CD4-positive, alpha-beta memory T cell (primary cell): Measurements from ENCODE around the gene PHIP. TPM values are rescaled to one million over a fixed set of nuclear protein-coding genes. Genes with fewer than 3 reads are reported as not detected.
A peak's percentile ranks its signal among the peaks of the same experiment; 100 is the strongest.

ENCODE experiments used
- CTCF ChIA-PET: fragments of 350-600 bp; sonication (Branson Sonifier 250); formaldehyde crosslinking; loops from one replicate; lab custom pipeline; 2021; ENCODE audit warnings: inconsistent platforms; ENCODE audit not compliant: partially characterized antibody; lab: Charles Lee
- POLR2A ChIA-PET: fragments of 350-600 bp; sonication (Branson Sonifier 250); formaldehyde crosslinking; loops from one replicate; lab custom pipeline; 2021; ENCODE audit not compliant: partially characterized antibody; lab: Charles Lee
- DNase-seq, 5 donors: peaks; one replicate each; pipeline versions ENCODE4 v3.0.0 to v3.0.0-alpha.2; 2020 to 2022; ENCODE audit warnings: mixed read lengths in 1 of 5
- H3K27ac ChIP-seq: one replicate; pipeline ENCODE4 v1.7.0; 2013; ENCODE audit warnings: low read depth, low read length
- H3K27me3 ChIP-seq: 2 replicates; pipeline ENCODE4 v1.7.0; 2013; ENCODE audit warnings: mild to moderate bottlenecking, low read length, moderate library complexity; ENCODE audit not compliant: insufficient read depth
- H3K36me3 ChIP-seq: 2 replicates; pipeline ENCODE4 v1.7.0; 2013; ENCODE audit warnings: mild to moderate bottlenecking, low read length, moderate library complexity; ENCODE audit not compliant: insufficient read depth
- H3K4me1 ChIP-seq: 2 replicates; pipeline ENCODE4 v1.7.0; 2013; ENCODE audit warnings: mild to moderate bottlenecking, low read length, moderate library complexity; ENCODE audit not compliant: insufficient read depth
- H3K4me3 ChIP-seq, 2 donors: one replicate each; pipeline ENCODE4 v1.7.0; 2013; ENCODE audit warnings: low read length in 2 of 2, mild to moderate bottlenecking in 1 of 2
- H3K9me3 ChIP-seq, 2 donors: one replicate each; pipeline ENCODE4 v1.7.0; 2013; ENCODE audit warnings: low read length in 2 of 2, control low read depth in 1 of 2; ENCODE audit not compliant: control insufficient read depth in 1 of 2
- H3K27ac Mint-ChIP-seq, 7 donors: one replicate each; pipeline ENCODE4 v1.8.0; 2020 to 2021; ENCODE audit warnings: mixed read lengths in 7 of 7, mild to moderate bottlenecking in 6 of 7, inconsistent platforms in 3 of 7, moderate library complexity in 3 of 7
- H3K27me3 Mint-ChIP-seq, 2 donors: one replicate each; pipeline ENCODE4 v1.8.0; 2020 to 2021; ENCODE audit warnings: mixed read lengths in 2 of 2
- H3K36me3 Mint-ChIP-seq, 2 donors: one replicate each; pipeline ENCODE4 v1.8.0; 2020 to 2021; ENCODE audit warnings: mixed read lengths in 2 of 2, inconsistent platforms in 1 of 2, mild to moderate bottlenecking in 1 of 2
- H3K4me1 Mint-ChIP-seq, 4 donors: one replicate each; pipeline ENCODE4 v1.8.0; 2020 to 2021; ENCODE audit warnings: mixed read lengths in 4 of 4, mild to moderate bottlenecking in 1 of 4
- H3K4me3 Mint-ChIP-seq, 8 donors: one replicate each; pipeline ENCODE4 v1.8.0; 2020 to 2021; ENCODE audit warnings: mixed read lengths in 8 of 8, mild to moderate bottlenecking in 7 of 8, moderate library complexity in 6 of 8, inconsistent platforms in 3 of 8
- H3K9me3 Mint-ChIP-seq, 8 donors: one replicate each; pipeline ENCODE4 v1.8.0; 2020 to 2021; ENCODE audit warnings: mixed read lengths in 8 of 8, mild to moderate bottlenecking in 5 of 8, inconsistent platforms in 3 of 8, moderate library complexity in 1 of 8
- intact Hi-C: fragments of 100-400 bp; cut with micrococcal nuclease; formaldehyde crosslinking; loops from one replicate; pipeline ENCODE4 v1.15.1; 2023
- polyA plus RNA-seq, 2 donors: library from polyadenylated mRNA; unstranded; fragments of 300-500 nt; fragmentation: Illumina TruSeq; gene quantifications; one replicate each; pipeline ENCODE4 v1.2.3, GENCODE V29; 2021
- total RNA-seq, 2 experiments: library from RNA; stranded (reverse); gene quantifications; one replicate each; pipeline ENCODE4 v1.2.3, GENCODE V29; 2021

PHIP gene
- total and polyA plus RNA-seq, 4 experiments from 2014 or later = 10.5 to 46.8 (median 29.6) TPM

GRCh38 chr6:79079561-79080041 is 1.5 kb upstream of the PHIP start:
- Mint-ChIP-seq H3K27ac (peak overlapping the region; percentile 94 to 99 (median 95)), H3K4me1 (peaks cover 21 to 47% (median 29%) of the 10 kb centered on the region in 4 donors), H3K4me3 (peak overlapping the region; percentile 88 to 98 (median 96)), H3K27me3 (peaks cover 7 to 10% of the 10 kb centered on the region in 2 donors), H3K9me3 (peaks cover 0 to 2% (median 0%) of the 10 kb centered on the region in 8 donors), H3K36me3 (peaks cover 0 to 17% of the 10 kb centered on the region in 2 donors)
- DNase-seq = no peak
- POLR2A ChIA-PET = interaction anchor here (1.1 to 3.4 kb wide), 2 partner anchors 33 to 45 kb away, joined by 3 to 30 read pairs; no protein-coding TSS in a partner anchor
- CTCF ChIA-PET = no interaction called here
- Histone ChIP-seq H3K4me3 (no peak overlapping the region), H3K27me3 (no peaks in the 10 kb centered on the region), H3K4me1 (peaks cover 26% of the 10 kb centered on the region), H3K9me3 (no peaks in the 10 kb centered on the region), H3K27ac (peak overlapping the region; percentile 75), H3K36me3 (no peaks in the 10 kb centered on the region)
- intact Hi-C loops = loop anchor here (2.0 to 5.0 kb wide), 3 partner anchors 37 to 925 kb away; partner anchors contain the start of gene TTK

- Histone ChIP-seq H3K27ac (peak overlapping the region; percentile 75), H3K4me1 (peaks cover 45% of the 10 kb centered on the region), H3K36me3 (no peaks in the 10 kb centered on the region), H3K4me3 (peak overlapping the region in 1 of 2 donors; percentile 89), H3K9me3 (no peaks in the 10 kb centered on the region), H3K27me3 (no peaks in the 10 kb centered on the region)
- POLR2A ChIA-PET = interaction anchor here (0.7 to 3.4 kb wide), 20 partner anchors 11 to 1028 kb away, joined by 3 to 48 read pairs (median 4); partner anchors contain the start of genes BCKDHB, HMGN3, IRAK1BP1 and LCA5
- Mint-ChIP-seq H3K9me3 (peaks cover 0 to 2% (median 0%) of the 10 kb centered on the region in 8 donors), H3K4me3 (peak overlapping the region; percentile 88 to 98 (median 96)), H3K4me1 (peaks cover 28 to 65% (median 39%) of the 10 kb centered on the region in 4 donors), H3K27ac (peak overlapping the region; percentile 94 to 99 (median 95)), H3K27me3 (peaks cover 2 to 6% of the 10 kb centered on the region in 2 donors), H3K36me3 (peaks cover 0 to 20% of the 10 kb centered on the region in 2 donors)
- DNase-seq = no peak
- CTCF ChIA-PET = interaction anchor here (1.6 to 2.0 kb wide), 2 partner anchors 32 to 155 kb away, joined by 4 to 6 read pairs; no protein-coding TSS in a partner anchor
- intact Hi-C loops = loop anchor here (1.0 to 5.0 kb wide), 7 partner anchors 35 to 1029 kb away; partner anchors contain the start of genes BCKDHB, HMGN3, IRAK1BP1 and LCA5
Observed at GRCh38 chr6:79077715-79078074, 359 bp downstream of the PHIP start.

GRCh38 chr6:79076782-79077641 is 1.0 kb downstream of the PHIP start:
- H3K36me3 ChIP-seq = no peaks in the 10 kb centered on the region
- H3K27ac Mint-ChIP-seq = peak overlapping the region; percentile 91 to 96 (median 92)
- peaks cover 0 to 6% of the 10 kb centered on the region in 2 donors for H3K27me3 Mint-ChIP-seq
- ChIA-PET POLR2A (interaction anchor here (0.7 to 3.4 kb wide), 19 partner anchors 10 to 1029 kb away, joined by 3 to 48 read pairs (median 4); partner anchors contain the start of genes BCKDHB, HMGN3, IRAK1BP1 and LCA5), CTCF (interaction anchor here (1.2 to 2.0 kb wide), 3 partner anchors 15 to 32 kb away, joined by 3 to 6 read pairs (median 4); no protein-coding TSS in a partner anchor)
- peak overlapping the region; percentile 80 for H3K27ac ChIP-seq
- peaks cover 0 to 2% (median 0%) of the 10 kb centered on the region in 8 donors for H3K9me3 Mint-ChIP-seq
- intact Hi-C loops = loop anchor here (1.0 to 5.0 kb wide), 4 partner anchors 9 to 1030 kb away; partner anchors contain the start of gene BCKDHB
- peaks cover 0 to 23% of the 10 kb centered on the region in 2 donors for H3K36me3 Mint-ChIP-seq
- H3K4me1 ChIP-seq = peaks cover 52% of the 10 kb centered on the region
- peak overlapping the region; percentile 33 to 81 for H3K4me3 ChIP-seq
- peak overlapping the region; percentile 88 to 92 (median 90) for H3K4me3 Mint-ChIP-seq
- DNase-seq = peak; percentile 89 to 95 (median 93)
- peaks cover 29 to 71% (median 44%) of the 10 kb centered on the region in 4 donors for H3K4me1 Mint-ChIP-seq
- no peaks in the 10 kb centered on the region for H3K27me3 ChIP-seq
- no peaks in the 10 kb centered on the region for H3K9me3 ChIP-seq

- peak overlapping the region; percentile 33 to 81 for H3K4me3 ChIP-seq
- H3K4me1 ChIP-seq = peaks cover 53% of the 10 kb centered on the region
- Mint-ChIP-seq H3K9me3 (peaks cover 0 to 2% (median 0%) of the 10 kb centered on the region in 8 donors), H3K4me3 (peak overlapping the region; percentile 87 to 92 (median 90)), H3K27ac (peak overlapping the region; percentile 88 to 96 (median 92)), H3K27me3 (peaks cover 0 to 6% of the 10 kb centered on the region in 2 donors), H3K4me1 (peaks cover 30 to 75% (median 47%) of the 10 kb centered on the region in 4 donors), H3K36me3 (peaks cover under 1 to 27% of the 10 kb centered on the region in 2 donors)
- no peaks in the 10 kb centered on the region for H3K9me3 ChIP-seq
- H3K27me3 ChIP-seq = no peaks in the 10 kb centered on the region
- DNase-seq = peak in 4 of 5 donors; percentile 2 to 13 (median 7)
- POLR2A ChIA-PET = interaction anchor here (1.0 to 3.4 kb wide), 9 partner anchors 9 to 928 kb away, joined by 3 to 48 read pairs (median 13); partner anchors contain the start of genes HMGN3, IRAK1BP1 and TTK
- H3K36me3 ChIP-seq = no peaks in the 10 kb centered on the region
- CTCF ChIA-PET = interaction anchor here (1.2 to 2.0 kb wide), 3 partner anchors 14 to 31 kb away, joined by 3 to 6 read pairs (median 4); no protein-coding TSS in a partner anchor
- peak overlapping the region; percentile 80 for H3K27ac ChIP-seq
- intact Hi-C loops = loop anchor here (1.0 to 5.0 kb wide), 4 partner anchors 8 to 1031 kb away; partner anchors contain the start of gene BCKDHB
Observed at GRCh38 chr6:79076160-79076559, 1.9 kb downstream of the PHIP start.

- H3K36me3 Mint-ChIP-seq = peaks cover 8 to 33% of the 10 kb centered on the region in 2 donors
- POLR2A ChIA-PET = no interaction called here
- Histone ChIP-seq H3K9me3 (no peaks in the 10 kb centered on the region), H3K27me3 (no peaks in the 10 kb centered on the region), H3K27ac (no peak overlapping the region), H3K36me3 (no peaks in the 10 kb centered on the region), H3K4me3 (no peak overlapping the region), H3K4me1 (peaks cover 49% of the 10 kb centered on the region)
- peaks cover 0 to 2% (median 0%) of the 10 kb centered on the region in 8 donors for H3K9me3 Mint-ChIP-seq
- H3K4me1 Mint-ChIP-seq = peaks cover 32 to 76% (median 49%) of the 10 kb centered on the region in 4 donors
- peak overlapping the region in 2 of 7 donors; percentile 27 to 92 for H3K27ac Mint-ChIP-seq
- no peak for DNase-seq
- peaks cover 0 to 6% of the 10 kb centered on the region in 2 donors for H3K27me3 Mint-ChIP-seq
- CTCF ChIA-PET = no interaction called here
- intact Hi-C loops = no loop called here
- H3K4me3 Mint-ChIP-seq = peak overlapping the region in 5 of 8 donors; percentile 4 to 48 (median 17)
Observed at GRCh38 chr6:79073888-79074287, 4.2 kb downstream of the PHIP start.

- Mint-ChIP-seq H3K9me3 (no peaks in the 10 kb centered on the region), H3K36me3 (peaks cover 8 to 24% of the 10 kb centered on the region in 2 donors), H3K27me3 (no peaks in the 10 kb centered on the region), H3K4me1 (peaks cover 34 to 71% (median 50%) of the 10 kb centered on the region in 4 donors), H3K4me3 (peak overlapping the region in 2 of 8 donors; percentile 45 to 57), H3K27ac (peak overlapping the region in 1 of 7 donors; percentile 24)
- Histone ChIP-seq H3K27me3 (no peaks in the 10 kb centered on the region), H3K9me3 (no peaks in the 10 kb centered on the region), H3K4me3 (no peak overlapping the region), H3K27ac (no peak overlapping the region), H3K4me1 (peaks cover 49% of the 10 kb centered on the region), H3K36me3 (no peaks in the 10 kb centered on the region)
- intact Hi-C loops = no loop called here
- CTCF ChIA-PET = interaction anchor here (0.9 to 1.0 kb wide), 3 partner anchors 12 to 27 kb away, joined by 3 read pairs; no protein-coding TSS in a partner anchor
- POLR2A ChIA-PET = no interaction called here
- DNase-seq = no peak
Observed at GRCh38 chr6:79072640-79073181, 5.3 kb downstream of the PHIP start.
